ENCODE data around the gene LSAMP. TPM values are rescaled to one million over a fixed set of nuclear protein-coding genes. Genes with fewer than 3 reads are reported as not detected.
"Not testable (repeated sequence)": the region's sequence is repeated elsewhere in the genome, so short reads cannot be mapped to it uniquely, and the experiment has no call there.

The LSAMP gene
- total RNA-seq, 1 donor from 2014 or later: 10.2 TPM

DNA sequence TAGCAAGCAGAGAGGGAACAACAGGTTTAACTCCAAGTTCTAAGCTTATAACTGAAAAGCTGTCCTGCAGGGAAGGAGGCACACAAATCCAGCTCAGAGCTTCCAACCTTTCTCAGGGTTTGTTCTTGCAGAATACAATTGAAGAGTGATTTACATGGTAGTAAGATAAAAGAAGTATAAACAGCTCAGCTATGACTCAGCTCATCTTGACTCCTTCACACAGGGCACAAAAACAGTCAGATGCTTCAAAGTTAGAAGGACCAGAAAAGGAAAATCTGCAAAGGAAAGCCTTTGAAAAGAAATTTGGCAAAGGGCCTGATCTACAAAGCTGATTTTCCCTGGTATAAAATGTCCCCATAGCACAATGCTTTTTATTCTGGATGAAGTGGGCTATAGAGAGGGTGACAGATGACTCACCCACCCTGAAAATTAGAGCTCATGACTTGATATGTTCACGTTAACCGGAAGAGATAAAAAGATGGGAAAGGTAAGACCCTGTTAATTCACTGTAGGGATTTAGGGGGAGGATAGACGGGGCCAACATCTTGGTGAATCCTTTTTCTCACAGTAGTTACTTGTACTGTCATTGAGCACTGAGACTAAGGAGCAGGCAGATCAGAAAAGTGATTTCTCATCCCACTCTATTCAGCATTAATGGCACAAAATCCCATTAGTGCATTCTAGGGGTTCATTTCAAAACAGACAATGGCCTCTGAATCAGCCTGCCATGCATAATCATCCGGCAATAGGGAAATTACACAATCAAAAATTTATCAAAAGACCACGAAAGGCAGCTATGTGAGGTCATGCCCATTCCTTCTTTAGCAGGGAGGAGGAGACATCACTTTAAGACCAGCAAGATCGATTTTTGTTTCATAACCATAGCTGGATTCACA, 678.5 kb downstream of the LSAMP start:
- DNase-seq (ENCODE audit: low read depth): no peak
- TF ChIP-seq, protein P1, sequence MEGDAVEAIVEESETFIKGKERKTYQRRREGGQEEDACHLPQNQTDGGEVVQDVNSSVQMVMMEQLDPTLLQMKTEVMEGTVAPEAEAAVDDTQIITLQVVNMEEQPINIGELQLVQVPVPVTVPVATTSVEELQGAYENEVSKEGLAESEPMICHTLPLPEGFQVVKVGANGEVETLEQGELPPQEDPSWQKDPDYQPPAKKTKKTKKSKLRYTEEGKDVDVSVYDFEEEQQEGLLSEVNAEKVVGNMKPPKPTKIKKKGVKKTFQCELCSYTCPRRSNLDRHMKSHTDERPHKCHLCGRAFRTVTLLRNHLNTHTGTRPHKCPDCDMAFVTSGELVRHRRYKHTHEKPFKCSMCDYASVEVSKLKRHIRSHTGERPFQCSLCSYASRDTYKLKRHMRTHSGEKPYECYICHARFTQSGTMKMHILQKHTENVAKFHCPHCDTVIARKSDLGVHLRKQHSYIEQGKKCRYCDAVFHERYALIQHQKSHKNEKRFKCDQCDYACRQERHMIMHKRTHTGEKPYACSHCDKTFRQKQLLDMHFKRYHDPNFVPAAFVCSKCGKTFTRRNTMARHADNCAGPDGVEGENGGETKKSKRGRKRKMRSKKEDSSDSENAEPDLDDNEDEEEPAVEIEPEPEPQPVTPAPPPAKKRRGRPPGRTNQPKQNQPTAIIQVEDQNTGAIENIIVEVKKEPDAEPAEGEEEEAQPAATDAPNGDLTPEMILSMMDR (IDR thresholded peaks at IDR 0.05; ENCODE audit: insufficient read depth, low read length, poor library complexity, severe bottlenecking): no peak
- Histone ChIP-seq H3K27me3 (ENCODE audit: control insufficient read depth, insufficient read depth, low read length) (no peaks in the 10 kb centered on the region), H3K36me3 (ENCODE audit: control insufficient read depth, insufficient read depth, low read length) (no peaks in the 10 kb centered on the region), H3K4me3 (ENCODE audit: low read depth, low read length) (no peak overlapping the region)

DNA sequence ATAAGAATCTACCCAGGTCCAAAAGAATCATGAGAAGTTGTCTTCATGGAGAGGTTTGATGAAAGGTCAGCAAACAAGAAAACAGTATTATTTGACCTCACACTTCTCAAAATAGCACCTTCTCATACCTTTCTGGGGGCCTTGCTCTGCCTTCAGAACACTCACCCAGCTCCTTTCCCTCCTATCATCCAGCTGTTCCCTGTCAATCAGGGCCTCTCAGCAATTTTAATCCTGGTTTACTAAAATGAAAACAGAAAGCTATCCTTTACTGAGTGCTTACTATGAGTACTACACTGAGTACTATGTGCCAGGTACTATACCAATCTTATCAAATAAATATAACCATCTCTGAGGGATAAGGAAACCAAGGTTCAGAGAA, 683.4 kb downstream of the LSAMP start:
- peaks cover 2% of the 10 kb centered on the region for H3K27me3 ChIP-seq (ENCODE audit: control insufficient read depth, insufficient read depth, low read length)
- TF ChIP-seq, protein P1 (IDR thresholded peaks at IDR 0.05; ENCODE audit: insufficient read depth, low read length, poor library complexity, severe bottlenecking): no peak

DNA sequence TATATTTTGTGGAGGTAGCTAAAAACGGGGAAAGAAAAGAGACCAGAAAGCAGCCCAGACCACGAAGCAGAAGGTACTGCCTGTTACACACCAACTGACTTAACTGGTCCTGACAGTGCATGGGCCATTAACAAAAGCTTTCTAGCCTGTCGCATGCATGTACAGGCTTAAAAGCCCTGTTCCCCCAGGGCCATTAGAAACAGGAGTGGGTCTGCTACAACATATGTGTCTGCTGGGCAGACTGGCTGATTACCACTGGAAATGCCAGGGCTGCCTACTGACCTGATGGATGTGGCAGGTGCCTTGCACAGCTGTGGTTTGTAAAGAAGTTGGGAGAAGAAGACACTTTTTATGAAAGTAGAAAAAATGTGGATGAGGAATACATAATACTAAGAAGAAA, 684.6 kb downstream of the LSAMP start:
- Histone ChIP-seq H3K27me3 (ENCODE audit: control insufficient read depth, insufficient read depth, low read length) (peaks cover 2% of the 10 kb centered on the region), H3K4me3 (ENCODE audit: low read depth, low read length) (no peak overlapping the region), H3K36me3 (ENCODE audit: control insufficient read depth, insufficient read depth, low read length) (no peaks in the 10 kb centered on the region)
- DNase-seq (ENCODE audit: low read depth): no peak
- TF ChIP-seq, protein P1 (IDR thresholded peaks at IDR 0.05; ENCODE audit: insufficient read depth, low read length, poor library complexity, severe bottlenecking): no peak

More for the DNA sequence above, 683.4 kb downstream of the LSAMP start:
- Histone ChIP-seq H3K36me3 (ENCODE audit: control insufficient read depth, insufficient read depth, low read length) (no peaks in the 10 kb centered on the region), H3K4me3 (ENCODE audit: low read depth, low read length) (no peak overlapping the region)
- DNase-seq (ENCODE audit: low read depth): no peak

DNA sequence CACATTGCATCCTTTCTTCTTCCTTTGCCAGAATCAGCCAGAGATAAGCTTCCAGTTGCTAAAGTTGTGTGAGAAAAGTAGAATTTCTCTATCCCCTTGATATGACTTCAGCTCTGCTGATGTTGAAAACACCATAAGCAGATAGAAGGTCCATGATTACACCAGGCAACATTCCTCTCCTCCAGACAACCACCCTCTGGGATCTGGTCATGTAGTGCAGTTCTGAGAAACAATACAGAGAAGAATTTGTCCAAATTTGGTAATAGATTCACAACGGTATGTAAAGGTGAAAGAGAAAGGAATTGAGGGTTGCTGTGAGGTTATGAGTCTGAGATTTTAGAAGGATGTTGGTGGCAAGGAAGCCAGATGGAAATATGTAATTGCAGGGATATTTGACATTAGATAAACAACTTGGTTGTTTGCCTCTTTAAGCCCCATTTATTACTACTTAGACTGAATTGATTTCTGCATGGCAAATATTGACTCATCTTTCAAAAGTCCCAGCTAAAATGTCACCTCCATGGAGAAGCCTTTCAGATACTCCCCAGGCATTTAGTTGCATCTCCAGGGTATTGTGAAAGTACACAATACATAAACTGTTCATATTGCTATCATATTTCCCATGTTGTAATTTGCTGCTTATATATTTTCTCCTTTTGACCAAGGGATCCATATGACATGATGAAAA, 687.1 kb downstream of the LSAMP start:
- H3K4me3 ChIP-seq (ENCODE audit: low read depth, low read length): no peak overlapping the region
- peaks cover 2% of the 10 kb centered on the region for H3K27me3 ChIP-seq (ENCODE audit: control insufficient read depth, insufficient read depth, low read length)
- no peaks in the 10 kb centered on the region for H3K36me3 ChIP-seq (ENCODE audit: control insufficient read depth, insufficient read depth, low read length)
- no peak for DNase-seq (ENCODE audit: low read depth)
- TF ChIP-seq, protein P1 (IDR thresholded peaks at IDR 0.05; ENCODE audit: insufficient read depth, low read length, poor library complexity, severe bottlenecking): no peak

DNA sequence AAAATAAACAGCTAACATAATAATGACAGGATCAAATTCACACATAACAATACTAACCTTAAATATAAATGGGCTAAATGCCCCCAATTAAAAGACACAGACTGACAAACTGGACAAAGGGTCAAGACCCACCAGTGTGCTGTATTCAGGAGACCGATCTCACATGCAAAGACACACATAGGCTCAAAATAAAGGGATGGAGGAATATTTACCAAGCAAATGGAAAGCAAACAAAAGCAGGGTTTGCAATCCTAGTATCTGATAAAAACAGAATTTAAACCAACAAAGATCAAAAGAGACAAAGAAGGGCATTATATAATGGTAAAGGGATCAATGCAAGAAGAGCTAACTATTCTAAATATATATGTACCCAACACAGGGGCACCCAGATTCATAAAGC, 692.3 kb downstream of the LSAMP start:
- DNase-seq (ENCODE audit: low read depth); H3K27me3 ChIP-seq (ENCODE audit: control insufficient read depth, insufficient read depth, low read length): not testable (repeated sequence)

More for the DNA sequence above, 692.3 kb downstream of the LSAMP start:
- not testable (repeated sequence) for H3K4me3 ChIP-seq (ENCODE audit: low read depth, low read length); H3K36me3 ChIP-seq (ENCODE audit: control insufficient read depth, insufficient read depth, low read length)

Data from kidney epithelial cell (primary cell).